Type B pancreatic cell (in vitro differentiated cells): ENCODE measurements around the gene HERPUD1. TPM values are rescaled to one million over a fixed set of nuclear protein-coding genes. Genes with fewer than 3 reads are reported as not detected.

Experiments used
- DNase-seq: peaks from one replicate; pipeline ENCODE4 v3.0.0; 2021; ENCODE audit warnings: mixed read lengths; ENCODE audit not compliant: unreplicated experiment; ENCODE audit errors: extremely low spot score
- H3K27ac Mint-ChIP-seq: 2 replicates; pipeline ENCODE4 v1.8.0; 2021; ENCODE audit warnings: mild to moderate bottlenecking, mixed read lengths
- H3K27me3 Mint-ChIP-seq: 2 replicates; pipeline ENCODE4 v1.8.0; 2021; ENCODE audit warnings: mixed read lengths
- H3K36me3 Mint-ChIP-seq: 2 replicates; pipeline ENCODE4 v1.8.0; 2021; ENCODE audit warnings: mixed read lengths
- H3K4me1 Mint-ChIP-seq: one replicate; pipeline ENCODE4 v1.8.0; 2021; ENCODE audit warnings: mixed read lengths; ENCODE audit not compliant: unreplicated experiment
- H3K4me3 Mint-ChIP-seq: 2 replicates; pipeline ENCODE4 v1.8.0; 2021; ENCODE audit warnings: mild to moderate bottlenecking, mixed read lengths
- H3K9me3 Mint-ChIP-seq: 2 replicates; pipeline ENCODE4 v1.8.0; 2021; ENCODE audit warnings: mixed read lengths
- total RNA-seq: library from RNA; stranded (reverse); gene quantifications from 2 replicates; pipeline ENCODE4 v1.2.1, GENCODE V29; 2021; ENCODE audit warnings: low replicate concordance
- TF ChIP-seq, protein P1 (sequence below): fragments of 200-600 bp; sonication (generic); conservative IDR thresholded peaks from 2 replicates; pipeline ENCODE4 v1.5.0; 2021; ENCODE audit warnings: antibody characterized with exemption, mild to moderate bottlenecking

The HERPUD1 gene
- total RNA-seq, 1 donor from 2014 or later = 98.8 TPM

DNA sequence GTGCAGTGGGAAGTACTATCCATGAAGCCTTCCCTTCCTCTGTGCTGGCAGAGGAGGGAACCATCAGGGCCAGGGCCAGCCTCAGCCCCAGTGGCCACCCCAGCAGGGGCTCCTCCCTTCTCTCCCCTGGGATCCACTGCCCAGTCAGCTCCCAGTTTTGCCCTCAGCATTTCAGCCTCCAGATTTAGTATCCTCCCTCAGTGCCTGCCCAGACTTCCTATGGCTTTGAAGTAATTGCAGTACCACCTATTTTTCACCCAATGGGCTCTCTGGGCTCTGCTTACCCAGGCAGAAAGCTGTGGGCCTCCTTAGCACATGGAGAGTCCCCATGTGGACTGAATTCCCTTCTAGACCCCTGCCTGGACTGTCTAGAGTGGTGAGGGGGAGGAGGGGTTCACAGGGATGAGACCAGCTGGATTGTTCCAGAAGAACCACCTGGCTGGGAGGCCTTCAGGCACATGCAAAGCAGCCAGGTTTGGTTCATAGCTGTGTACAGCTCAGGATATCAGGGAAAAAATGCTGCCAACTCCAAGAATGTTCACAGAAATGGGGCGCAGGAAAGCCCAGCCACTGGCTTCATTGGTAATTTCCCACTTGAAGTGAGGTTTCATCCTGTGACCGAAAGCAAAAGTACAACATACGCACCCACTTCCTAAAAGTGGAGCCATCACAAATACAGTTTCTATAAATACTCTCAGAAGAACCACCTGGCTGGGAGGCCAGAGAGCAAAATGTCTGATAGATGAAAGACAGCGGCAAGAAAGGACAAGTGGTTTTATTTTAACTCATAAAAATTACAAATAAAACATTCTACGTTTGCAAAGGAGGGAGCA is 15.2 kb upstream of the HERPUD1 start:
- H3K4me3 Mint-ChIP-seq = no peak overlapping the region
- peaks cover 47% of the 10 kb centered on the region for H3K4me1 Mint-ChIP-seq
- H3K27ac Mint-ChIP-seq = peak overlapping the region; percentile 22

DNA sequence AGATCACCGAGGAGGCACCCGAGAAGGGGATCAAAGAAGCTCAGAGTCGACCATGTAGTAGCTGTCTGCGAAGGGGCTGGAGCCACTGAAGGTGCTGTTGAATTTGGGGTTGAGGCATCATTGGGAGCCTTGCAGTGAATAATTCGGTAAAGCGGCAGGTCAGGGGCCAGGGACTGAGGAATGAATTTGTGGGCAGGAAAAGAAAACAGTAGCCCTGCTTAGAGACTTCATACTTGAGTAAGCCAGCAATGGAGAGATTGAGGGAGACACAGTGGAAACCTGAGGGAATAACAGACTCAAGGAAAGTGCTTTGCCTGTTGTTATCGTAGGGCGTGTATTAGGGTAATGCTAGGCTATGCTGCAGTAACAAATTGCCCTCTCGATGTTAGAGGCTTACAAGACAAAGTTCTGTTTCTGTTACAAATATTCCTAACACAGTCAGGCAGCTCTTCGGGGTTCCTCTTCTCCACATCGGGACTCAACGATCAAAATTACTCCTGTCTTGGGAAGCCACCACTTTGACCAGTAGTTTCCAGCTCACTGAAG is 13.4 kb upstream of the HERPUD1 start:
- TF ChIP-seq, protein P1, sequence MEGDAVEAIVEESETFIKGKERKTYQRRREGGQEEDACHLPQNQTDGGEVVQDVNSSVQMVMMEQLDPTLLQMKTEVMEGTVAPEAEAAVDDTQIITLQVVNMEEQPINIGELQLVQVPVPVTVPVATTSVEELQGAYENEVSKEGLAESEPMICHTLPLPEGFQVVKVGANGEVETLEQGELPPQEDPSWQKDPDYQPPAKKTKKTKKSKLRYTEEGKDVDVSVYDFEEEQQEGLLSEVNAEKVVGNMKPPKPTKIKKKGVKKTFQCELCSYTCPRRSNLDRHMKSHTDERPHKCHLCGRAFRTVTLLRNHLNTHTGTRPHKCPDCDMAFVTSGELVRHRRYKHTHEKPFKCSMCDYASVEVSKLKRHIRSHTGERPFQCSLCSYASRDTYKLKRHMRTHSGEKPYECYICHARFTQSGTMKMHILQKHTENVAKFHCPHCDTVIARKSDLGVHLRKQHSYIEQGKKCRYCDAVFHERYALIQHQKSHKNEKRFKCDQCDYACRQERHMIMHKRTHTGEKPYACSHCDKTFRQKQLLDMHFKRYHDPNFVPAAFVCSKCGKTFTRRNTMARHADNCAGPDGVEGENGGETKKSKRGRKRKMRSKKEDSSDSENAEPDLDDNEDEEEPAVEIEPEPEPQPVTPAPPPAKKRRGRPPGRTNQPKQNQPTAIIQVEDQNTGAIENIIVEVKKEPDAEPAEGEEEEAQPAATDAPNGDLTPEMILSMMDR = no peak
- DNase-seq = no peak
- Mint-ChIP-seq H3K4me1 (peaks cover 37% of the 10 kb centered on the region), H3K27me3 (no peaks in the 10 kb centered on the region), H3K9me3 (peaks cover 8% of the 10 kb centered on the region), H3K27ac (peak overlapping the region; percentile 90), H3K4me3 (no peak overlapping the region), H3K36me3 (peaks cover 4% of the 10 kb centered on the region)

More for the DNA sequence above, 15.2 kb upstream of the HERPUD1 start:
- no peak for DNase-seq
- Mint-ChIP-seq H3K9me3 (peaks cover 8% of the 10 kb centered on the region), H3K27me3 (no peaks in the 10 kb centered on the region), H3K36me3 (peaks cover 4% of the 10 kb centered on the region)
- TF ChIP-seq, protein P1 = no peak

DNA sequence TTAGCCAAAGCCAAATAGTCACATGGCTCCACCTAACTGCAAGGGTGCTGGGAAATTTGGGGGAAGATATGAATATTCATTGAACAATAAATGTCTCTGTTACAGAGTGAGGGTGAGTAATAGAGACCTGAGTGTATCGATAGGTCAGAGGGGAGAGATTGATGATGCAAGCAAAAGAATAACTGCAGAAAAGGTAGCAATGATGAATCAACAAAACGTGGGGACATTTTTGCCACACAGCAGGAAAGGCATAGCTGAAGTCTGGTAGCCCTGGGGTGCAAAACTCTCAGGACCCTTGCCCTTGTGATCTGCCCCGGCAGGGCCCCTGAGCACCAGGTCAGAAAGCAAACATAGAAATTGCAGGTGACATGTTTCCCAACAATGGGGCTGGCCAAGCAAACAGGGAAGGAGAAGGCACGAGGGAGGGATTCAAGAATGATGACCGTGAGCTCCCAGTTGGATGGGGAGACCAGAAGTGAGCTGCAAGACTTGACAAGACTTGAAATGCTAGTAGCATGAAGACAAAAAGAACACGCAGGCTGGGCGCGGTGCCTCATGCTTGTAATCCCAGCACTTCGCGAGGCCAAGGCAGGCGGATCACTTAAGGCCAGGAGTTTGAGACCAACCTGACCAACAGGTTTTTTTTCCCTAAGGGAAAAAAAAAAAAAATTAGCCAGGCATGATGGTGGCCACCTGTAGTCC is 12.7 kb upstream of the HERPUD1 start:
- Mint-ChIP-seq H3K36me3 (peaks cover 4% of the 10 kb centered on the region), H3K4me3 (peak overlapping the region; percentile 49), H3K27me3 (no peaks in the 10 kb centered on the region), H3K4me1 (peaks cover 37% of the 10 kb centered on the region), H3K9me3 (peaks cover 8% of the 10 kb centered on the region), H3K27ac (peak overlapping the region; percentile 90)
- TF ChIP-seq, protein P1 = no peak
- DNase-seq = no peak

DNA sequence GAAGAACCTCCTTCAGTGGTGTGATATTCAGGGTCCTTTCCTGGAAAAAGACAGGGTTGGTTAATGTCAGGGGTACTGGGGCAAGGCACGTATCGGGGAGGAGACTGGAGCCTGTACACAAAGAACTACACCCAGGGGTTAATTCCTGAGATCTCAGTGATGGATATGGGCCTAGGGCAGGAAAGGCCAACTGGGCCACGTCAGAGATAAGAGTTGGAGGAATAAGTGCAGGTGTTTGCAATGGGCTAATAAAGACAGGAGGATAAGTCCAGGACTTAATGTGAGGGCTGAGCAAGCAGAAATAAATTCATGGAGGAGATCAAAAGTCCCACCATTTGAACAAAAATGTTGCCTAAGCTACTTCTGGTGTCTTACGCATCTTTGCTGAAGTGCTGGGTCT is 10.4 kb upstream of the HERPUD1 start:
- Mint-ChIP-seq H3K4me1 (peaks cover 33% of the 10 kb centered on the region), H3K27me3 (no peaks in the 10 kb centered on the region), H3K4me3 (no peak overlapping the region), H3K9me3 (peaks cover 8% of the 10 kb centered on the region), H3K36me3 (peaks cover 4% of the 10 kb centered on the region), H3K27ac (peak overlapping the region; percentile 54)
- DNase-seq = no peak
- TF ChIP-seq, protein P1 = no peak

DNA sequence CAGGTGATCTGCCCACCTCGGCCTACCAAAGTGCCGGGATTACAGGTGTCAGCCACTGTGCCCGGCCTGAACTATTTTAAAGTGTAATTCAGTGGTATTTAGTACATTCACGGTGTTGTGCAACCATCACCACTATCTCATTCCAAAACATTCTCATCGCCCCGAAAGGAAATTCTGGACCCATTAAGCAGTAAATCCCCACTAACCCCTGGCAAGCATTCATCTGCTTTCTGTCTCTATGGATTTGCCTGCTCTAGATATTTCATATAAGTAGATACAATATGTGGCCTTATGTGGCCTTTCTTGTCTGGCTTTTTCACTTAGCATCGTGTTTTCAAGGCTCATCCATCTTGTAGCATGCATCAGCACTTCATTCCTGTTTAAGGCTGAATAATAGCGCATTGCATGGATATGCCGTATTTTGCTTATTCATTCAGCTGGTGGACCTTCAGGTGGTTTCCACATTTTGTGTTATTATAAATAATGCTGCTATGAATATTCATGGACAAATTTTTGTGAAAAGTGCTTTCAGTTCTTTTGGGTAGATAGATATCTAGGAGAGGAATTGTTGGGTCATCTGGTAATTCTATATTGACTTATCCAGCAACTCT is 8.4 kb upstream of the HERPUD1 start:
- no peaks in the 10 kb centered on the region for H3K27me3 Mint-ChIP-seq
- H3K4me1 Mint-ChIP-seq = peaks cover 22% of the 10 kb centered on the region
- TF ChIP-seq, protein P1 = no peak
- H3K36me3 Mint-ChIP-seq = no peaks in the 10 kb centered on the region
- peak overlapping the region; percentile 6 for H3K27ac Mint-ChIP-seq
- no peak for DNase-seq
- no peak overlapping the region for H3K4me3 Mint-ChIP-seq
- peaks cover 8% of the 10 kb centered on the region for H3K9me3 Mint-ChIP-seq
